Kidney epithelial cell (primary cell): Measurements from ENCODE around the gene PPIE. TPM values are rescaled to one million over a fixed set of nuclear protein-coding genes. Genes with fewer than 3 reads are reported as not detected.

ENCODE experiments used
- DNase-seq: peaks from one replicate; pipeline ENCODE4 v3.0.0-alpha.2; 2010; ENCODE audit warnings: low read depth
- H3K27me3 ChIP-seq: 2 replicates; pipeline ENCODE4 v1.6.0; 2011; ENCODE audit warnings: low read length; ENCODE audit not compliant: control insufficient read depth, insufficient read depth
- H3K36me3 ChIP-seq: 2 replicates; pipeline ENCODE4 v1.5.1; 2011; ENCODE audit warnings: low read length; ENCODE audit not compliant: control insufficient read depth, insufficient read depth
- H3K4me3 ChIP-seq: 2 replicates; pipeline ENCODE4 v1.5.1; 2011; ENCODE audit warnings: low read depth, mild to moderate bottlenecking, control low read depth, low read length
- CTCF ChIP-seq: IDR thresholded peaks from 2 replicates; pipeline ENCODE4 v1.5.1; 2011; ENCODE audit warnings: mild to moderate bottlenecking, moderate library complexity, low read length, control low read depth, inconsistent platforms; ENCODE audit not compliant: insufficient read depth, poor library complexity, severe bottlenecking
- total RNA-seq: library from RNA; depleted of rRNA; stranded (reverse); fragments of >200 nt; gene quantifications from 2 replicates; pipeline ENCODE4 v1.2.3, GENCODE V29; 2015

Gene PPIE
- total RNA-seq, 1 donor from 2014 or later = 58.2 TPM

GRCh38 chr1:39729030-39729429 is 9.7 kb upstream of the PPIE start:
- DNase-seq = no peak
- Histone ChIP-seq H3K36me3 (no peaks in the 10 kb centered on the region), H3K27me3 (peaks cover 24% of the 10 kb centered on the region), H3K4me3 (no peak overlapping the region)
- no peak for TF ChIP-seq CTCF

- no peak for TF ChIP-seq CTCF
- no peak overlapping the region for H3K4me3 ChIP-seq
- no peak for DNase-seq
- H3K27me3 ChIP-seq = peaks cover 22% of the 10 kb centered on the region
- H3K36me3 ChIP-seq = no peaks in the 10 kb centered on the region
Observed at GRCh38 chr1:39729842-39730241, 8.8 kb upstream of the PPIE start.

- Histone ChIP-seq H3K4me3 (no peak overlapping the region), H3K27me3 (peaks cover 16% of the 10 kb centered on the region), H3K36me3 (no peaks in the 10 kb centered on the region)
- no peak for DNase-seq
- TF ChIP-seq CTCF = no peak
Observed at GRCh38 chr1:39732730-39733129, 6.0 kb upstream of the PPIE start.

- H3K36me3 ChIP-seq = no peaks in the 10 kb centered on the region
- no peak for TF ChIP-seq CTCF
- no peak for DNase-seq
- H3K27me3 ChIP-seq = peaks cover 12% of the 10 kb centered on the region
- no peak overlapping the region for H3K4me3 ChIP-seq
Observed at GRCh38 chr1:39733161-39733560, 5.5 kb upstream of the PPIE start.

- H3K27me3 ChIP-seq = peaks cover 3% of the 10 kb centered on the region
Observed at GRCh38 chr1:39735731-39736130, 3.0 kb upstream of the PPIE start.

More at GRCh38 chr1:39735731-39736130, 3.0 kb upstream of the PPIE start:
- H3K4me3 ChIP-seq = no peak overlapping the region
- TF ChIP-seq CTCF = no peak
- no peak for DNase-seq
- no peaks in the 10 kb centered on the region for H3K36me3 ChIP-seq
